ENCODE results near the gene CTSW. TPM values are rescaled to one million over a fixed set of nuclear protein-coding genes. Genes with fewer than 3 reads are reported as not detected.
A peak's percentile ranks its signal among the peaks of the same experiment; 100 is the strongest.
"Not testable (repeated sequence)": the region's sequence is repeated elsewhere in the genome, so short reads cannot be mapped to it uniquely, and the experiment has no call there.

CTSW gene
- total and polyA plus RNA-seq, 2 donors (not counting 1 experiment from before 2014, with no cell fraction given) = 0.84 to 4.6 TPM

GRCh38 chr11:65847746-65848145, 31.9 kb upstream of the CTSW start:
- Mint-ChIP-seq H3K4me1 (no peaks in the 10 kb centered on the region), H3K4me3 (no peak overlapping the region), H3K9me3 (ENCODE audit: insufficient read depth) (no peaks in the 10 kb centered on the region), H3K27ac (no peak overlapping the region), H3K27me3 (no peaks in the 10 kb centered on the region)
- ChIA-PET POLR2A (interaction anchor here (1.1 kb wide), 1 partner anchor 9 kb away, joined by 3 read pairs; no protein-coding TSS in a partner anchor), CTCF (interaction anchor here (0.9 to 1.4 kb wide), 2 partner anchors 12 to 68 kb away, joined by 3 to 4 read pairs; no protein-coding TSS in a partner anchor)
- no peaks in the 10 kb centered on the region for H3K79me2 ChIP-seq (ENCODE audit: control insufficient read depth, insufficient read depth, low read length)
- H2AFZ ChIP-seq (ENCODE audit: insufficient read depth, low read depth, low read length, poor library complexity, severe bottlenecking) = no peak overlapping the region
- H4K20me1 ChIP-seq (ENCODE audit: control insufficient read depth, insufficient read depth, low read length, poor library complexity, severe bottlenecking) = peaks cover 24% of the 10 kb centered on the region
- WGBS (ENCODE audit: insufficient coverage) = 94% methylated on average over 2 of the region's 3 CpGs
- no peak overlapping the region for H3K4me3 ChIP-seq (ENCODE audit: control extremely low read depth in 1 of 5, extremely low read depth in 1 of 5, insufficient read depth in 1 of 5, low read depth in 2 of 5, low read length in 4 of 5)
- intact Hi-C loops (cut with micrococcal nuclease) = no loop called here
- H3K4me1 ChIP-seq (ENCODE audit: control insufficient read depth in 2 of 2, insufficient read depth in 2 of 2, low read length in 2 of 2) = no peaks in the 10 kb centered on the region
- ATAC-seq (ENCODE audit: low read depth) (no peak), DNase-seq (no peak)
- no peak overlapping the region for H3K4me2 ChIP-seq (replicated peaks; ENCODE audit: low read depth, low read length, poor library complexity, severe bottlenecking)
- TF ChIP-seq EZH2 (IDR thresholded peaks at IDR 0.05; ENCODE audit: borderline replicate concordance, insufficient read depth, low read depth, low read length, poor library complexity, severe bottlenecking) (no peak), CTCF (IDR thresholded peaks at IDR 0.05) (no peak)
- no peak overlapping the region for H3K27ac ChIP-seq (ENCODE audit: low read length in 2 of 2)
- peaks cover 0 to 24% of the 10 kb centered on the region in 2 experiments for H3K36me3 ChIP-seq (replicated peaks in 1 of 2; ENCODE audit: control extremely low read depth in 1 of 2, control insufficient read depth in 1 of 2, extremely low read depth in 1 of 2, insufficient read depth in 2 of 2, low read length in 1 of 2)
- peaks cover 0 to 15% (median 0%) of the 10 kb centered on the region in 3 donors for H3K9me3 ChIP-seq (ENCODE audit: control extremely low read depth in 1 of 3, control insufficient read depth in 2 of 3, insufficient read depth in 1 of 3, low read length in 2 of 3)
- H3K27me3 ChIP-seq (replicated peaks in 1 of 4; ENCODE audit: control extremely low read depth in 1 of 4, control insufficient read depth in 3 of 4, insufficient read depth in 4 of 4, low read length in 3 of 4) = no peaks in the 10 kb centered on the region
- no peak overlapping the region for H3K9ac ChIP-seq (ENCODE audit: low read length)

GRCh38 chr11:65848693-65849092, 30.9 kb upstream of the CTSW start:
- peak overlapping the region; percentile 26 for H3K27ac Mint-ChIP-seq
- Histone ChIP-seq H3K36me3 (replicated peaks in 1 of 2; ENCODE audit: control extremely low read depth in 1 of 2, control insufficient read depth in 1 of 2, extremely low read depth in 1 of 2, insufficient read depth in 2 of 2, low read length in 1 of 2) (peaks cover 0 to 34% of the 10 kb centered on the region in 2 experiments), H4K20me1 (ENCODE audit: control insufficient read depth, insufficient read depth, low read length, poor library complexity, severe bottlenecking) (peaks cover 33% of the 10 kb centered on the region), H3K9me3 (ENCODE audit: control extremely low read depth in 1 of 3, control insufficient read depth in 2 of 3, insufficient read depth in 1 of 3, low read length in 2 of 3) (peaks cover 0 to 15% (median 0%) of the 10 kb centered on the region in 3 donors)
- H3K27me3 Mint-ChIP-seq; H3K27me3 ChIP-seq (replicated peaks in 1 of 4; ENCODE audit: control extremely low read depth in 1 of 4, control insufficient read depth in 3 of 4, insufficient read depth in 4 of 4, low read length in 3 of 4); H3K79me2 ChIP-seq (ENCODE audit: control insufficient read depth, insufficient read depth, low read length); DNase-seq; H3K9me3 Mint-ChIP-seq (ENCODE audit: insufficient read depth); ATAC-seq (ENCODE audit: low read depth); H3K4me3 ChIP-seq (ENCODE audit: control extremely low read depth in 1 of 5, extremely low read depth in 1 of 5, insufficient read depth in 1 of 5, low read depth in 2 of 5, low read length in 4 of 5); H2AFZ ChIP-seq (ENCODE audit: insufficient read depth, low read depth, low read length, poor library complexity, severe bottlenecking); H3K4me3 Mint-ChIP-seq; H3K4me1 Mint-ChIP-seq; H3K27ac ChIP-seq (ENCODE audit: low read length in 2 of 2); H3K4me1 ChIP-seq (ENCODE audit: control insufficient read depth in 2 of 2, insufficient read depth in 2 of 2, low read length in 2 of 2); H3K9ac ChIP-seq (ENCODE audit: low read length); intact Hi-C loops (cut with micrococcal nuclease); H3K4me2 ChIP-seq (replicated peaks; ENCODE audit: low read depth, low read length, poor library complexity, severe bottlenecking): not testable (repeated sequence)
- 79% methylated on average over 5 of the region's 7 CpGs for WGBS (ENCODE audit: insufficient coverage)
- ChIA-PET POLR2A (interaction anchor here (0.7 kb wide), 1 partner anchor 8 kb away, joined by 3 read pairs; no protein-coding TSS in a partner anchor), CTCF (interaction anchor here (0.8 to 2.1 kb wide), 3 partner anchors 11 to 69 kb away, joined by 3 to 6 read pairs (median 4); partner anchors contain the start of gene MUS81)

All from B cell (primary cell).